ENCODE data around the gene STX10. TPM values are rescaled to one million over a fixed set of nuclear protein-coding genes. Genes with fewer than 3 reads are reported as not detected.

STX10 gene
- total and polyA plus RNA-seq, 9 of the 15 experiments (the other 6 are each of a cell fraction or from before 2014, with no cell fraction given), result 0.51 to 66.3 (median 31.0) TPM

DNA sequence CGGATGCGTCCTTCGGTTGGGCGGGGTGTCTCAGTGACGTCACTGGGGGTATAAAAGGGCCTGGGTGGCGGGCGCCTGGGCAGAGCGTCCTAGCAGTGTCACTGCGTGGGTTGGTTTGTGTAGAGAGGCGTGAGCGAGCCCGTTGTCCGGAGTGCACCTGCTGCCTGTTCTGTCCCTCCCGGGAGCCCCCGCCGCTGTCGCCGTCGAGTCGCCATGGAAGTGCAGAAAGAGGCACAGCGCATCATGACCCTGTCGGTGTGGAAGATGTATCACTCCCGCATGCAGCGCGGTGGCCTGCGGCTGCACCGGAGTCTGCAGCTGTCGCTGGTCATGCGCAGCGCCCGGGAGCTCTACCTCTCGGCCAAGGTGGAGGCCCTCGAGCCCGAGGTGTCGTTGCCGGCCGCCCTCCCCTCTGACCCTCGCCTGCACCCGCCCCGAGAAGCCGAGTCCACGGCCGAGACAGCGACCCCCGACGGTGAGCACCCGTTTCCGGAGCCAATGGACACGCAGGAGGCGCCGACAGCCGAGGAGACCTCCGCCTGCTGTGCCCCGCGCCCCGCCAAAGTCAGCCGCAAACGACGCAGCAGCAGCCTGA, 2.9 kb upstream of the STX10 start (continued):
- TF ChIP-seq ZNF146 (CRISPR knock-in tag; IDR thresholded peaks at IDR 0.05; ENCODE audit: unreplicated experiment) (no peak), HMGN3 (IDR thresholded peaks at IDR 0.05; ENCODE audit: borderline replicate concordance, extremely low read depth, insufficient read length, low read depth, low read length) (peak; percentile 64), MAFK (IDR thresholded peaks at IDR 0.05; ENCODE audit: low read length) (peak; percentile 24; the same call in 1 of the 2 replicates), PHB (CRISPR knock-in tag; IDR thresholded peaks at IDR 0.05) (no peak), KAT8 (IDR thresholded peaks at IDR 0.05; ENCODE audit: low read depth) (no peak), POLR3A (IDR thresholded peaks at IDR 0.05; ENCODE audit: borderline replicate concordance, extremely low read depth, insufficient read depth, insufficient read length) (no peak), NR2F6 (CRISPR knock-in tag; IDR thresholded peaks at IDR 0.05) (peak; percentile 80; the same call in 1 of the 2 replicates), HDAC2 (IDR thresholded peaks at IDR 0.05) (peak; percentile 50; the same call in 1 of the 2 replicates), MCM2 (IDR thresholded peaks at IDR 0.05; ENCODE audit: low read depth) (no peak)
- TF ChIP-seq, protein P1, sequence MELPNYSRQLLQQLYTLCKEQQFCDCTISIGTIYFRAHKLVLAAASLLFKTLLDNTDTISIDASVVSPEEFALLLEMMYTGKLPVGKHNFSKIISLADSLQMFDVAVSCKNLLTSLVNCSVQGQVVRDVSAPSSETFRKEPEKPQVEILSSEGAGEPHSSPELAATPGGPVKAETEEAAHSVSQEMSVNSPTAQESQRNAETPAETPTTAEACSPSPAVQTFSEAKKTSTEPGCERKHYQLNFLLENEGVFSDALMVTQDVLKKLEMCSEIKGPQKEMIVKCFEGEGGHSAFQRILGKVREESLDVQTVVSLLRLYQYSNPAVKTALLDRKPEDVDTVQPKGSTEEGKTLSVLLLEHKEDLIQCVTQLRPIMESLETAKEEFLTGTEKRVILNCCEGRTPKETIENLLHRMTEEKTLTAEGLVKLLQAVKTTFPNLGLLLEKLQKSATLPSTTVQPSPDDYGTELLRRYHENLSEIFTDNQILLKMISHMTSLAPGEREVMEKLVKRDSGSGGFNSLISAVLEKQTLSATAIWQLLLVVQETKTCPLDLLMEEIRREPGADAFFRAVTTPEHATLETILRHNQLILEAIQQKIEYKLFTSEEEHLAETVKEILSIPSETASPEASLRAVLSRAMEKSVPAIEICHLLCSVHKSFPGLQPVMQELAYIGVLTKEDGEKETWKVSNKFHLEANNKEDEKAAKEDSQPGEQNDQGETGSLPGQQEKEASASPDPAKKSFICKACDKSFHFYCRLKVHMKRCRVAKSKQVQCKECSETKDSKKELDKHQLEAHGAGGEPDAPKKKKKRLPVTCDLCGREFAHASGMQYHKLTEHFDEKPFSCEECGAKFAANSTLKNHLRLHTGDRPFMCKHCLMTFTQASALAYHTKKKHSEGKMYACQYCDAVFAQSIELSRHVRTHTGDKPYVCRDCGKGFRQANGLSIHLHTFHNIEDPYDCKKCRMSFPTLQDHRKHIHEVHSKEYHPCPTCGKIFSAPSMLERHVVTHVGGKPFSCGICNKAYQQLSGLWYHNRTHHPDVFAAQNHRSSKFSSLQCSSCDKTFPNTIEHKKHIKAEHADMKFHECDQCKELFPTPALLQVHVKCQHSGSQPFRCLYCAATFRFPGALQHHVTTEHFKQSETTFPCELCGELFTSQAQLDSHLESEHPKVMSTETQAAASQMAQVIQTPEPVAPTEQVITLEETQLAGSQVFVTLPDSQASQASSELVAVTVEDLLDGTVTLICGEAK (IDR thresholded peaks at IDR 0.05), result no peak
- TF ChIP-seq, protein P1 (CRISPR knock-in tag; IDR thresholded peaks at IDR 0.05), result no peak; the same call in 1 of the 2 replicates
- TF ChIP-seq, protein P2, sequence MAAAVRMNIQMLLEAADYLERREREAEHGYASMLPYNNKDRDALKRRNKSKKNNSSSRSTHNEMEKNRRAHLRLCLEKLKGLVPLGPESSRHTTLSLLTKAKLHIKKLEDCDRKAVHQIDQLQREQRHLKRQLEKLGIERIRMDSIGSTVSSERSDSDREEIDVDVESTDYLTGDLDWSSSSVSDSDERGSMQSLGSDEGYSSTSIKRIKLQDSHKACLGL (CRISPR knock-in tag; IDR thresholded peaks at IDR 0.05; ENCODE audit: borderline replicate concordance, poor library complexity, severe bottlenecking), result no peak

All from K562 (cell line).